Measurements from ENCODE around the gene C1orf52.

- TF ChIP-seq CTCF (IDR thresholded peaks at IDR 0.05; ENCODE audit: low read depth, low read length, poor library complexity, severe bottlenecking) (no peak), EZH2phosphoT487 (IDR thresholded peaks at IDR 0.05; ENCODE audit: borderline replicate concordance, low read length) (no peak)
Observed at GRCh38 chr1:85268801-85269585, 9.5 kb upstream of the C1orf52 start.
